ENCODE data around the gene DUSP28.

GRCh38 chr2:240523451-240524281, 36.5 kb upstream of the DUSP28 start:
- TF ChIP-seq, protein P1, sequence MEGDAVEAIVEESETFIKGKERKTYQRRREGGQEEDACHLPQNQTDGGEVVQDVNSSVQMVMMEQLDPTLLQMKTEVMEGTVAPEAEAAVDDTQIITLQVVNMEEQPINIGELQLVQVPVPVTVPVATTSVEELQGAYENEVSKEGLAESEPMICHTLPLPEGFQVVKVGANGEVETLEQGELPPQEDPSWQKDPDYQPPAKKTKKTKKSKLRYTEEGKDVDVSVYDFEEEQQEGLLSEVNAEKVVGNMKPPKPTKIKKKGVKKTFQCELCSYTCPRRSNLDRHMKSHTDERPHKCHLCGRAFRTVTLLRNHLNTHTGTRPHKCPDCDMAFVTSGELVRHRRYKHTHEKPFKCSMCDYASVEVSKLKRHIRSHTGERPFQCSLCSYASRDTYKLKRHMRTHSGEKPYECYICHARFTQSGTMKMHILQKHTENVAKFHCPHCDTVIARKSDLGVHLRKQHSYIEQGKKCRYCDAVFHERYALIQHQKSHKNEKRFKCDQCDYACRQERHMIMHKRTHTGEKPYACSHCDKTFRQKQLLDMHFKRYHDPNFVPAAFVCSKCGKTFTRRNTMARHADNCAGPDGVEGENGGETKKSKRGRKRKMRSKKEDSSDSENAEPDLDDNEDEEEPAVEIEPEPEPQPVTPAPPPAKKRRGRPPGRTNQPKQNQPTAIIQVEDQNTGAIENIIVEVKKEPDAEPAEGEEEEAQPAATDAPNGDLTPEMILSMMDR (IDR thresholded peaks at IDR 0.05) = no peak
- TF ChIP-seq POLR2A (IDR thresholded peaks at IDR 0.05) (no peak), EP300 (IDR thresholded peaks at IDR 0.05; ENCODE audit: low read depth) (no peak)

Data from transverse colon (tissue), 3 donors.